Mesenteric fat pad (tissue), 1 donor: ENCODE results near the gene SIM2. TPM values are rescaled to one million over a fixed set of nuclear protein-coding genes. Genes with fewer than 3 reads are reported as not detected.

Experiments used
- DNase-seq: peaks from one replicate; pipeline ENCODE4 v3.0.0-alpha.2; 2020; ENCODE audit warnings: low spot score
- total RNA-seq: library from RNA; stranded (reverse); fragmentation: NEBNext Ultra II Directional; extraction: Animal tissue kit (Norgen Biotek cat#: 25700); gene quantifications from one replicate; pipeline ENCODE4 v1.2.1, GENCODE V29; 2021
- donor health status: DM: yes; HTN: yes; CAD: no.

SIM2 gene
- total RNA-seq, 1 donor from 2014 or later = not detected

- peak; percentile 51 for DNase-seq
Measured at GRCh38 chr21:36733857-36734256, 34.9 kb downstream of the SIM2 start.

DNA sequence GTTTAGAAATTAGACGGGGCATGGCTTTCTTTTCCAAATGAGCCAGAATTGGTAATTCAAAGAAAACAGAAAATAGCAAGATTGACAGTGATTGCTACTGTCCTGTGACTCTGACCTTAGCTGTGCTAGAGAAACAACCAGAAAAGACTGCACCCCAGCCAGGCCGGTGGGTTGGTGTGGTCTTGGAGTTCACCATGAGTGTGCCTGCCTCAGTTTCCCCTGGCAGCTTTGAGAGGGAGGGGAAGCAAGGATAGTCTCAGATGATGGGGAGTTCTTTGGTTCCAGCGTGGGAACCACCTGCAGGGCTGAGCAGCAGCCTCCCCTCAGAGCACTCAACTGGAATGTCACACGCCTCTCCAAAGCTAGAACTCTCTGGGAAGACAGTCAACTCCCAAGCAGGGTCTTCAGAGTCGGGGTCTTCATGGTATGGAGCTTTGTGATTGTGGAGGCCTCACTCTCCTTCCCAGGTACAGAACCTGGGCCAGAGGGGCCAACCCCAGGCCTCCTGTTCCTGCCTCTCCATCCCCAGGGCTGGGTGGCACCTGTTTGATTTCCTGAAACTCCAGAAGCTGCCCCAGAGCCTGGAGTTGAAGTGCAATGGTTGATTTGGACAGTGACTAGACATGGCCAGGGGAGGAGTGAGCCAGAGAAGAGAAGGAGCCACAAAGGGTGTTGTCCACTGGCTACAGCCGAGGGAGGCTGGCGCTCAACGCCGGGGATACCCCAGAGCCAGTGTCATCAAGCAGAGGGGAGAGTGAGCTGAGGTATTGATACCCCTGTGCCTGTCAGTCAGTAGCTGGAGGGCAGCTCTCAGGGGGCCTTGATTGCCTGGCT, 35.7 kb downstream of the SIM2 start:
- peak; percentile 64 for DNase-seq

DNA sequence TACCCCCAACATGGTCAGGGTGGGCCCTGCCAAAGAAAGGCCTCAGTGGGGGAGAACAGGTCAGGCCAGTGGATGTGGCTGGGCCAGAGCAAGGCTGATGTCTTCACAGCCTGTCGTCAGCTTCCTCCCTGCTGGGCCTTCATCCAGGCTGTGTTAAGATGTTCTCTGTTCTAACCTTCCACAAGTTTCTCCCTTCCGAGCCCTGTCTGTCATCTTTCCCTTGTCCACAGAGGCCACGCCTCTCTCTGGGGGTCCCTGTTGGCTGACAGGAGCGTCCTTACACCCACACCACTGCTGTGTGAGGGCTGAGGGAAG, 36.2 kb downstream of the SIM2 start:
- peak; percentile 83 for DNase-seq

- peak; percentile 73 for DNase-seq
Measured at GRCh38 chr21:36735724-36736320, 36.9 kb downstream of the SIM2 start.

DNA sequence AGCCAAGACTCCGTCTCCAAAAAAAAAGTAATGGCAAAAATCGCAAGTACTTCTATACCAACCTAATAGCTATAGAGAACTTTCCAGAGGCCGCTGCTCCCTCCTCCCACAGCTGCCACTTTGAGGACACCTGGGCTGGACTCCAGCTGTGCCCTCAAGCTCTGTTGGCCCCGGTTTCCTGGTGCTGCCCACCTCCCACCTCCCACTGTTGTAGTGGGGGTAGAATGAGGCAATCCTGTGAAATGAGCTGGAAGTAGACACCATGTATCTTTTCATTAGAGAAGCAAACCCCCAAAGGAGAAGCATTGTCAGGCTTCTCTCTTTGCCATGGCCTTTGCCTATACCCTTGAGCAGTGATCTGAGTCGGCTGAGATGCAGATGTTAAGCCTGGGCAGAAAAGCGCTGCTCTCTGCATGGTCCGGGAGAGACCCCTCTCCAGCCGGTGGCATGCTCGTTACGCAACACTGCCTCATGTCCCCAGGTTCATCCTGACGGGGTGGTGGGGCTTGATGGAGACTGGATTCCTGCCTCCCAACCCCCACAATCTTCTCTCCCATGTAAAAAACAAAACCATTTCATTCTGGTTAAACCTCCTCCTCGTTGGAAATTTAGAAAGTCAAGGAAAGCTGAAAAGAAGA, 39.7 kb downstream of the SIM2 start:
- DNase-seq = peak; percentile 49

DNA sequence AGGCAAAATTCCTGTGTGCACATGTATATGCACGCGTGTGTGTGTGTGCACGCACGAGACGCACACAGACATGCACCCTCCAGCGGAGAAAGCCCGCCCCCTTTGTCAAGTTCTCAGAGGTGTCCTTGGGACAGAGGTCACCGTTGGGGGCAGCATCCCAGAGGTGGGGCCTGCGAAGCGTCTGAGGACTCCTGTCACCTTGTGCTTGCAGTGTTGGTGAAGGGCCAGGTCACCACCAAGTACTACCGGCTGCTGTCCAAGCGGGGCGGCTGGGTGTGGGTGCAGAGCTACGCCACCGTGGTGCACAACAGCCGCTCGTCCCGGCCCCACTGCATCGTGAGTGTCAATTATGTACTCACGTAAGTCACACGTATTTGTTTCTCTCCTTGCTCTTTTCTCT, 42.6 kb downstream of the SIM2 start:
- no peak for DNase-seq

DNA sequence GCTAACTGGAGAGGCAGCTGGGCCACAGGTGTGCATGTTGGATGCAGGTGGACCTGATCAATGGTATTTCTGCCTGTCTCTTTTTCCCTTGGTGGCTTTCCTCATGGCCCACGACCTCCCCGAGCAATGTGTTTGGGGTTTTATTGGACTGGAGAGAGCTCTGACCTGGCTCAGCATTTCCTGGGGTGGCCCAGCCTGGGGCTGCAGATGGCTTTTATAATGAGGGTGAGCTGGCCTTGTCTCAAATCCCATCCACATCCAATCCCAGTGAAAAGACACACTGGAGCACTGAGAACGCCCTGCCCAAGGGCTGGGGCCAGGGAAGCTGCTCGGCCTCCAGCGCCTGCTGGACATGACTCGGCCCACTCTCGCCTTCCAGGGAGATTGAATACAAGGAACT, 44.1 kb downstream of the SIM2 start:
- DNase-seq = no peak

- no peak for DNase-seq
Measured at GRCh38 chr21:36743446-36743845, 44.5 kb downstream of the SIM2 start.

- no peak for DNase-seq
Measured at GRCh38 chr21:36744190-36744559, 45.3 kb downstream of the SIM2 start.

DNA sequence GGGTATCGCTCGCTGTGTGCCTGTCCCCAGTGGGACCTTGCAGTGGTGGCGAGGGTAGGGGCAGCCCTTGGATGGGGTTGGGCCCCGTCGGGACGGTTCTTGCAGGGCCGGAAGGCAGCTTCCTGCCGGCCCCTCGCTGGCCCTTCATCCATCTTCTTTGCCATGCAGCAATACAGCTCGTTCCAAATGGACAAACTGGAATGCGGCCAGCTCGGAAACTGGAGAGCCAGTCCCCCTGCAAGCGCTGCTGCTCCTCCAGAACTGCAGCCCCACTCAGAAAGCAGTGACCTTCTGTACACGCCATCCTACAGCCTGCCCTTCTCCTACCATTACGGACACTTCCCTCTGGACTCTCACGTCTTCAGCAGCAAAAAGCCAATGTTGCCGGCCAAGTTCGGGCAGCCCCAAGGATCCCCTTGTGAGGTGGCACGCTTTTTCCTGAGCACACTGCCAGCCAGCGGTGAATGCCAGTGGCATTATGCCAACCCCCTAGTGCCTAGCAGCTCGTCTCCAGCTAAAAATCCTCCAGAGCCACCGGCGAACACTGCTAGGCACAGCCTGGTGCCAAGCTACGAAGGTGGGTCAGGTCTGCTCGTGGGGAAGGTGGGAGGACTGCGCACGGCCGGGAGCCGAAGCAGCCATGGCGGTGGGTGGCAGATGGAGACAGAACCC, 45.8 kb downstream of the SIM2 start:
- DNase-seq = no peak

DNA sequence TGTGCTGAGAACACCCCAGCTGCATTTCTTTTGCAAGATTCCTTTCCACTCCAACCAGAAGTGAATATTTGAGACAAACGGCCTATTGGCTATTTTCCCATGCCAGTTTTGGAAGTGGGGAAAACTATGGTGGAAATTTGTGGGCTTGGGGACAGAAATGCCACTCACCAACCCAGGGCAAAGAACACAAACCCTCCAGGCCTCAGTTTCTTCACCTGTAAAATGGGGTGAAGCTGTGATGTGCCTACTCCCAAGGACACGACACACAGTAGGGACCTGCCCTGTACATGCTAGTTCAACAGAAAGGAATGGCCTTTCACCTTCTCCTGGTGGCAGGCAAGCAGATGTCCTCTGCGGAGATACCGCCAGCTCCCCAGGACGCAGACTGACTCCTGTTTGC, 46.5 kb downstream of the SIM2 start:
- DNase-seq = no peak

GRCh38 chr21:36747041-36747814, 48.3 kb downstream of the SIM2 start:
- DNase-seq = no peak

GRCh38 chr21:36747815-36748383, 49.0 kb downstream of the SIM2 start:
- DNase-seq = no peak

- DNase-seq = no peak
Measured at GRCh38 chr21:36749935-36750575, 51.1 kb downstream of the SIM2 start.

DNA sequence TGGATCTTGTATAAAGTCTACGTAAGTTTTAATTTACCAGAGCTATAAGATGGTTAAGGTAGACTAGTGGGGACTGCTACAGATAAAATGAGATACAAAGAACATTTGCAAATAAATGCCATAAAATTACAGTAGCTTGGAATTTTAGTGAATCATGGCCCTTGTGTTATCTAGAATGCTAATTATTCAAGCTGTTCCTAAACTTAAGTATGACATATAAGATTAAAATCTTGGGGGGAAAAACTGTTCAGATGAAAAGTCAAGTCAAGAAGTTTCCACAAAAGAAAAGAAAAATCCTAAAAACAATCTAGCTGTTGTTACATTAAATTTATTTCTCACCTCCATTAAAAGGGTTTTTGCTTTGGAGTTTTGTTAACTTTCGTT, 51.7 kb downstream of the SIM2 start:
- no peak for DNase-seq

DNA sequence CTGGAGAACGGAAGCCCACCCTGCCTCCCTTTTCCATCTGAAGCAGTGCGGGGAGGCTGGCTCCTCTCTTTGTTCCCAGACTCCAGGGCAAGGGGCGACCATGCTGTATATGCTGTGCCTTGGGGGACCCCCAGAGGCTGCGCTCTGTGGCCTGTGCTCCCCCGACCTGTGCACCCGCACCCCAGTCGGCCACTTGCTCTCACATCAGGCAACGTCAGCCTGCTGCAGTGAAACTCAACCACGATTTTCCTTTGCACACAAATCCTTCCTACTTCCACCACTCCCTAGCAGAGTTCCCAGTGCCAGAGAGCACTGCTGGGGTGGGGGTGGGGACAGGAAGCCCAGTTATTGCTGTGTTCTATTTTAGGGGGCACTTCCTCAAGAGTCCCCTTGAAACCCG, 52.5 kb downstream of the SIM2 start:
- no peak for DNase-seq

GRCh38 chr21:36753556-36753955, 54.6 kb downstream of the SIM2 start:
- DNase-seq = no peak

DNA sequence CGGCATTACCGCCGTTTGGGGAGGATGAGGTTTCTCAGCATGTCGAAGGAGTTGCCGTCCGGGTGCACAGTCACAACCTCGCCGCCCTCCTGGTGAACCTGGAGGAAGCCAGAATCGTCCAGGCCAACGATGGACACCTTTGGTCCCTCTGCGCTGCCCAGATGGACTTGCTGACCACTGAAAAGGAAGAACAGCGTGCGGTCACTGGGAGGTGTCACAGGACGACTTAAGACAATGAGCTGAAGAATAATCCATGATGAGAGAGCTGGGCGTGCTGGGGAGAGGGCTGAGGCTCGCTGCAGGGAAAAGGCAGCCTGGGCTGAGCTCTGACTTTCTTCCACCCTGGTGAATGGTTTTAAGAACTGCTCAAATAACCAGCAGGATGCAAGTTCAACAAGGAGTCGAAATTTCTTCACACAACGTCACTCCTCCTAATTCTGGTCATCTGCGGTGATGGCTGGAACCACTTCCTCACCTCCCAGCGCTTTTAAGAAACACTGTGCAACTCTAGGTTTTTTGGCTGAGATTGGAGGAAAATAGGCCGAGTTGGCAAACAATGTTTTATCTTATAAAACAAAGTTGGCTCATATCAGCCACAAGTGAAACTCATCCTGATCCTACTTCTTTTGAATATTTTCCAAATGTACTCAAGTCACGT, 55.5 kb downstream of the SIM2 start:
- no peak for DNase-seq

DNA sequence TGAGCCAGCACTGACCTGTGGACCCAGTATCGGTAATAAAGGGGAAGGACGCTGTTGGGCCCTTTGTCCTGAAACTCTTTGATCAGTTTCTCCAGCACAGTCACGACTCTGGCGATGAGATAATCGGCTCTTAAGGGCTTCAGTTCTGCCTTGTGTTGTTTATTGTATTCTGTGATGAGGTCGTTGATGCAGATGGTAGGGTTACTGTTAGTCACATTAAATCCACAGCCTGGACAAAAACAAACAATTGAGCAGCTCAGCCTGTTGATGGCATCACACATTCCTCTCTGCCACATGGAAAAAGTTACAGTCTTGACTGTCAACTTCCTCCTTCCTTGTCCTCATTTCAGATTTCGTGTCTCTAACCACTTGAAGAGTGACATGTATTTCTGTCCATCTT, 57.6 kb downstream of the SIM2 start:
- DNase-seq = no peak

- DNase-seq = no peak
Measured at GRCh38 chr21:36757196-36757595, 58.3 kb downstream of the SIM2 start.
